GM12878 (cell line): Measurements from ENCODE around the gene PRKCD. TPM values are rescaled to one million over a fixed set of nuclear protein-coding genes. Genes with fewer than 3 reads are reported as not detected.

ENCODE experiments used
- HCFC1 ChIP-seq: fragments of 150-350 bp; IDR thresholded peaks from 2 replicates; pipeline ENCODE4 v1.6.1; 2014; ENCODE audit warnings: low read length
- STAT3 ChIP-seq: IDR thresholded peaks from 2 replicates; pipeline ENCODE4 v1.6.1; 2011; ENCODE audit warnings: low read depth, low read length, improper control_type of control experiment
- ZBED1 ChIP-seq: IDR thresholded peaks from 2 replicates; pipeline ENCODE4 v1.6.1; 2016; ENCODE audit warnings: borderline replicate concordance
- ZBTB11 ChIP-seq: fragments of 450-650 bp; formaldehyde crosslinking; IDR thresholded peaks from 2 replicates; pipeline ENCODE4 v1.5.0; 2022; ENCODE audit warnings: mild to moderate bottlenecking, missing genetic modification characterization
- ZNF687 ChIP-seq: fragments of 450-650 bp; IDR thresholded peaks from 2 replicates; pipeline ENCODE4 v1.6.1; 2017; ENCODE audit warnings: mild to moderate bottlenecking, moderate library complexity
- polyA plus RNA-seq, 11 experiments: library from polyadenylated mRNA; depleted of rRNA in 4 of 11; unstranded in 6 of 11; stranded (reverse) in 5 of 11; fragments of >200 nt; fragmentation: Nextera tagmentation in 4 of 11; fragmentation: Illumina TruSeq in 1 of 11; extraction: Ambion mirVana in 4 of 11; extraction: Trizol in 1 of 11; gene quantifications; 1 replicate in 1 of 11; 2 replicates in 10 of 11; pipeline versions ENCODE4 v1.2.1 to v1.2.3, GENCODE V29; 2011 to 2016; ENCODE audit warnings: inconsistent platforms in 2 of 11, missing spikeins in 2 of 11, low read depth in 1 of 11
- total RNA-seq, 4 experiments: library from RNA; depleted of rRNA in 3 of 4; stranded (reverse); fragments of >200 nt in 3 of 4; fragmentation: Illumina TruSeq in 1 of 4; extraction: Trizol in 1 of 4; gene quantifications; 2 replicates each; pipeline versions ENCODE4 v1.2.1 to v1.2.3, GENCODE V29; 2013 to 2021

Gene PRKCD
- total and polyA plus RNA-seq, 10 of the 15 experiments (the other 5 are each of a cell fraction or from before 2014, with no cell fraction given), result 10.0 to 114 (median 42.4) TPM

- TF ChIP-seq ZNF687, result no peak
- no peak for TF ChIP-seq ZBED1
- TF ChIP-seq ZBTB11 (CRISPR knock-in tag), result no peak
- TF ChIP-seq HCFC1, result no peak
- TF ChIP-seq STAT3, result no peak
Observed at GRCh38 chr3:53116956-53117355, 44.1 kb upstream of the PRKCD start (continued).
